IMR-90 (cell line): Measurements from ENCODE around the gene ZNF41.

Experiments used
- BHLHE40 ChIP-seq: fragments of 150-350 bp; IDR thresholded peaks from 2 replicates; pipeline ENCODE4 v1.6.1; 2016; ENCODE audit warnings: mild to moderate bottlenecking, low read depth, low read length
- CEBPB ChIP-seq: IDR thresholded peaks from 2 replicates; pipeline ENCODE4 v1.6.1; 2012; ENCODE audit warnings: low read depth, low read length, improper control_type of control experiment
- CHD1 ChIP-seq: IDR thresholded peaks from 2 replicates; pipeline ENCODE4 v1.6.1; 2012; ENCODE audit warnings: low read depth, low read length, improper control_type of control experiment
- MAFK ChIP-seq: IDR thresholded peaks from 2 replicates; pipeline ENCODE4 v1.6.1; 2012; ENCODE audit warnings: low read depth, low read length, improper control_type of control experiment
- MAZ ChIP-seq: IDR thresholded peaks from 2 replicates; pipeline ENCODE4 v1.6.1; 2012; ENCODE audit warnings: low read depth, mild to moderate bottlenecking, low read length, improper control_type of control experiment, moderate library complexity, borderline replicate concordance
- MXI1 ChIP-seq: IDR thresholded peaks from 2 replicates; pipeline ENCODE4 v1.6.1; 2012; ENCODE audit warnings: low read depth, mild to moderate bottlenecking, low read length, moderate library complexity, borderline replicate concordance
- NFE2L2 ChIP-seq: fragments of 150-350 bp; IDR thresholded peaks from 2 replicates; pipeline ENCODE4 v1.6.1; 2016; ENCODE audit warnings: low read depth, mild to moderate bottlenecking, low read length
- POLR2A ChIP-seq: IDR thresholded peaks from 2 replicates; pipeline ENCODE4 v1.6.1; 2012; ENCODE audit warnings: mild to moderate bottlenecking, low read depth, low read length
- RFX5 ChIP-seq: IDR thresholded peaks from 2 replicates; pipeline ENCODE4 v1.8.0; 2012; ENCODE audit warnings: low read depth, mild to moderate bottlenecking, low read length, moderate library complexity
- SMC3 ChIP-seq: fragments of 150-350 bp; IDR thresholded peaks from 2 replicates; pipeline ENCODE4 v1.6.1; 2016; ENCODE audit warnings: low read depth, mild to moderate bottlenecking, antibody characterized with exemption, low read length, moderate library complexity
- TF ChIP-seq, protein P1 (sequence below): conservative IDR thresholded peaks from 2 replicates; pipeline ENCODE4 v1.5.1; 2012; ENCODE audit warnings: mild to moderate bottlenecking, low read depth, low read length, improper control_type of control experiment
- TF ChIP-seq, protein P2 (sequence below): fragments of 150-350 bp; IDR thresholded peaks from 2 replicates; pipeline ENCODE4 v1.6.1; 2017; ENCODE audit warnings: mild to moderate bottlenecking, antibody characterized with exemption, low read length, low read depth
- TF ChIP-seq, protein P3 (sequence below): fragments of 150-350 bp; IDR thresholded peaks from 2 replicates; pipeline ENCODE4 v1.6.1; 2016; ENCODE audit warnings: low read depth, mild to moderate bottlenecking, low read length, moderate library complexity, borderline replicate concordance

- TF ChIP-seq, protein P1, sequence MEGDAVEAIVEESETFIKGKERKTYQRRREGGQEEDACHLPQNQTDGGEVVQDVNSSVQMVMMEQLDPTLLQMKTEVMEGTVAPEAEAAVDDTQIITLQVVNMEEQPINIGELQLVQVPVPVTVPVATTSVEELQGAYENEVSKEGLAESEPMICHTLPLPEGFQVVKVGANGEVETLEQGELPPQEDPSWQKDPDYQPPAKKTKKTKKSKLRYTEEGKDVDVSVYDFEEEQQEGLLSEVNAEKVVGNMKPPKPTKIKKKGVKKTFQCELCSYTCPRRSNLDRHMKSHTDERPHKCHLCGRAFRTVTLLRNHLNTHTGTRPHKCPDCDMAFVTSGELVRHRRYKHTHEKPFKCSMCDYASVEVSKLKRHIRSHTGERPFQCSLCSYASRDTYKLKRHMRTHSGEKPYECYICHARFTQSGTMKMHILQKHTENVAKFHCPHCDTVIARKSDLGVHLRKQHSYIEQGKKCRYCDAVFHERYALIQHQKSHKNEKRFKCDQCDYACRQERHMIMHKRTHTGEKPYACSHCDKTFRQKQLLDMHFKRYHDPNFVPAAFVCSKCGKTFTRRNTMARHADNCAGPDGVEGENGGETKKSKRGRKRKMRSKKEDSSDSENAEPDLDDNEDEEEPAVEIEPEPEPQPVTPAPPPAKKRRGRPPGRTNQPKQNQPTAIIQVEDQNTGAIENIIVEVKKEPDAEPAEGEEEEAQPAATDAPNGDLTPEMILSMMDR, result no peak
- TF ChIP-seq, protein P2, sequence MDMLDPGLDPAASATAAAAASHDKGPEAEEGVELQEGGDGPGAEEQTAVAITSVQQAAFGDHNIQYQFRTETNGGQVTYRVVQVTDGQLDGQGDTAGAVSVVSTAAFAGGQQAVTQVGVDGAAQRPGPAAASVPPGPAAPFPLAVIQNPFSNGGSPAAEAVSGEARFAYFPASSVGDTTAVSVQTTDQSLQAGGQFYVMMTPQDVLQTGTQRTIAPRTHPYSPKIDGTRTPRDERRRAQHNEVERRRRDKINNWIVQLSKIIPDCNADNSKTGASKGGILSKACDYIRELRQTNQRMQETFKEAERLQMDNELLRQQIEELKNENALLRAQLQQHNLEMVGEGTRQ, result no peak
- no peak for TF ChIP-seq MXI1
- TF ChIP-seq POLR2A, result no peak
- TF ChIP-seq RFX5, result no peak
- TF ChIP-seq MAFK, result no peak
- no peak for TF ChIP-seq BHLHE40
- no peak for TF ChIP-seq CHD1
- no peak for TF ChIP-seq CEBPB
- TF ChIP-seq, protein P3, sequence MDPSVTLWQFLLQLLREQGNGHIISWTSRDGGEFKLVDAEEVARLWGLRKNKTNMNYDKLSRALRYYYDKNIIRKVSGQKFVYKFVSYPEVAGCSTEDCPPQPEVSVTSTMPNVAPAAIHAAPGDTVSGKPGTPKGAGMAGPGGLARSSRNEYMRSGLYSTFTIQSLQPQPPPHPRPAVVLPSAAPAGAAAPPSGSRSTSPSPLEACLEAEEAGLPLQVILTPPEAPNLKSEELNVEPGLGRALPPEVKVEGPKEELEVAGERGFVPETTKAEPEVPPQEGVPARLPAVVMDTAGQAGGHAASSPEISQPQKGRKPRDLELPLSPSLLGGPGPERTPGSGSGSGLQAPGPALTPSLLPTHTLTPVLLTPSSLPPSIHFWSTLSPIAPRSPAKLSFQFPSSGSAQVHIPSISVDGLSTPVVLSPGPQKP, result no peak
- TF ChIP-seq SMC3, result no peak
- TF ChIP-seq MAZ, result no peak
- no peak for TF ChIP-seq NFE2L2
Observed at GRCh38 chrX:47413179-47413594, 69.8 kb downstream of the ZNF41 start.
